HCT116 (cell line): ENCODE measurements around the gene HINT1. TPM values are rescaled to one million over a fixed set of nuclear protein-coding genes. Genes with fewer than 3 reads are reported as not detected.

Experiments used
- ATAC-seq: fragments of 200-7000 bp; cut with Tn5 transposase; 2 replicates; pipeline ENCODE4 v1.9.1; 2020; ENCODE audit warnings: mild to moderate bottlenecking, moderate library complexity
- BruUV-seq: library from RNA; stranded (reverse); fragments of 400-500 nt; replicated peaks from 2 replicates; lab custom pipeline; 2021; lab: Mats Ljungman, UMichigan
- CTCF ChIA-PET: fragments of 300-600 bp; sonication (Branson Sonifier 250); formaldehyde crosslinking; loops from one replicate; lab custom pipeline; 2021; ENCODE audit warnings: antibody characterized with exemption; lab: Charles Lee
- POLR2A ChIA-PET: fragments of 300-600, 350-600 bp; sonication (Branson Sonifier 250); formaldehyde crosslinking; loops from one replicate; lab custom pipeline; 2021; ENCODE audit warnings: antibody characterized with exemption; lab: Charles Lee
- RAD21 ChIA-PET, 2 experiments: fragments of 300-600 bp; sonication (Branson Sonifier 250); formaldehyde crosslinking; loops; one replicate each; lab custom pipeline; 2023; ENCODE audit warnings: low total read pairs in 2 of 2; ENCODE audit not compliant: uncharacterized antibody in 2 of 2, unreplicated experiment in 2 of 2, low non-redundant PET in 1 of 2; lab: Charles Lee
- DNase-seq: peaks from one replicate; pipeline ENCODE4 v3.0.0-alpha.2; 2010; ENCODE audit warnings: low read depth, low spot score
- H2AFZ ChIP-seq: fragments of 200-600 bp; shearing (Covaris generic), sonication (generic); 2 replicates; pipeline ENCODE4 v1.6.1; 2017; ENCODE audit warnings: low read depth, mixed run types, mixed read lengths, antibody characterized with exemption, low read length; ENCODE audit not compliant: poor library complexity, severe bottlenecking
- H3K27ac ChIP-seq: 2 replicates; pipeline ENCODE4 v1.5.1; 2012; ENCODE audit warnings: low read depth, low read length
- H3K27me3 ChIP-seq: fragments of 200-600 bp; sonication (generic); 2 replicates; pipeline ENCODE4 v1.6.1; 2016; ENCODE audit warnings: mixed run types, low read length, mixed read lengths; ENCODE audit not compliant: insufficient read depth
- H3K36me3 ChIP-seq, 2 experiments: fragments of 200-500 bp in 1 of 2; fragments of 200-600 bp in 1 of 2; sonication (Bioruptor generic) in 1 of 2; sonication (generic) in 1 of 2; 2 replicates each; pipeline versions ENCODE4 v1.5.1 to v1.6.1; 2014 to 2016; ENCODE audit warnings: low read length in 2 of 2, inconsistent platforms in 1 of 2, mixed read lengths in 1 of 2, mixed run types in 1 of 2; ENCODE audit not compliant: insufficient read depth in 2 of 2, control insufficient read depth in 1 of 2
- H3K4me1 ChIP-seq, 2 experiments: fragments of 200-600 bp in 1 of 2; sonication (generic) in 1 of 2; 2 replicates each; pipeline versions ENCODE4 v1.5.1 to v1.6.1; 2012 to 2017; ENCODE audit warnings: low read length in 2 of 2, inconsistent platforms in 1 of 2, mild to moderate bottlenecking in 1 of 2, mixed read lengths in 1 of 2, mixed run types in 1 of 2, moderate library complexity in 1 of 2; ENCODE audit not compliant: insufficient read depth in 2 of 2, control insufficient read depth in 1 of 2
- H3K4me2 ChIP-seq: fragments of 200-600 bp; sonication (generic); 2 replicates; pipeline ENCODE4 v1.6.1; 2017; ENCODE audit warnings: mixed run types, low read length, mixed read lengths
- H3K4me3 ChIP-seq, 2 experiments: fragments of 200-600 bp in 1 of 2; sonication (generic) in 1 of 2; replicated peaks in 1 of 2; 2 replicates each; pipeline ENCODE4 v1.5.1; 2011 to 2016; ENCODE audit warnings: low read length in 2 of 2, control low read depth in 1 of 2, low read depth in 1 of 2, mild to moderate bottlenecking in 1 of 2, mixed read lengths in 1 of 2, mixed run types in 1 of 2
- H3K79me2 ChIP-seq: fragments of 200-600 bp; sonication (generic); 2 replicates; pipeline ENCODE4 v1.6.1; 2017; ENCODE audit warnings: mild to moderate bottlenecking, mixed run types, low read length, moderate library complexity, mixed read lengths; ENCODE audit not compliant: insufficient read depth
- H3K9ac ChIP-seq: fragments of 200-600 bp; sonication (generic); 2 replicates; pipeline ENCODE4 v1.6.1; 2016; ENCODE audit warnings: low read length, mixed read lengths
- H3K9me2 ChIP-seq: fragments of 200-600 bp; sonication (generic), shearing (Covaris generic); 2 replicates; pipeline ENCODE4 v1.6.1; 2017; ENCODE audit warnings: mixed run types, mild to moderate bottlenecking, moderate library complexity; ENCODE audit not compliant: insufficient read depth
- H3K9me3 ChIP-seq, 2 experiments: fragments of 200-500 bp in 1 of 2; fragments of 200-600 bp in 1 of 2; sonication (Bioruptor generic) in 1 of 2; sonication (generic) in 1 of 2; 2 replicates each; pipeline ENCODE4 v1.6.1; 2014 to 2017; ENCODE audit warnings: low read length in 2 of 2, mixed read lengths in 2 of 2, inconsistent platforms in 1 of 2, low read depth in 1 of 2, mild to moderate bottlenecking in 1 of 2, mixed run types in 1 of 2, moderate library complexity in 1 of 2; ENCODE audit not compliant: control insufficient read depth in 1 of 2, insufficient read depth in 1 of 2
- H4K20me1 ChIP-seq: fragments of 200-600 bp; sonication (generic), shearing (Covaris generic); 2 replicates; pipeline ENCODE4 v1.6.1; 2017; ENCODE audit warnings: mixed run types, mild to moderate bottlenecking, moderate library complexity; ENCODE audit not compliant: insufficient read depth
- ATF3 ChIP-seq: IDR thresholded peaks from 2 replicates; pipeline ENCODE4 v1.6.1; 2012
- CBX3 ChIP-seq: IDR thresholded peaks from 2 replicates; pipeline ENCODE4 v1.6.1; 2012; ENCODE audit warnings: low read depth
- CEBPB ChIP-seq: IDR thresholded peaks from 2 replicates; pipeline ENCODE4 v1.6.1; 2012; ENCODE audit warnings: low read depth
- CTCF ChIP-seq, 3 experiments: fragments of 200-600 bp in 1 of 3; sonication (generic) in 1 of 3; IDR thresholded peaks in 2 of 3; conservative IDR thresholded peaks in 1 of 3; 2 replicates each; pipeline ENCODE4 v1.5.1; 2012 to 2017; ENCODE audit warnings: low read depth in 2 of 3, low read length in 2 of 3, antibody characterized with exemption in 1 of 3, borderline replicate concordance in 1 of 3, control low read depth in 1 of 3, mild to moderate bottlenecking in 1 of 3, mixed read lengths in 1 of 3, mixed run types in 1 of 3, moderate library complexity in 1 of 3; ENCODE audit not compliant: insufficient read depth in 1 of 3
- EGR1 ChIP-seq: IDR thresholded peaks from 2 replicates; pipeline ENCODE4 v1.6.1; 2012; ENCODE audit warnings: low read depth
- ELF1 ChIP-seq: IDR thresholded peaks from 2 replicates; pipeline ENCODE4 v1.6.1; 2012; ENCODE audit warnings: low read depth, borderline replicate concordance
- EZH2phosphoT487 ChIP-seq: fragments of 200-600 bp; IDR thresholded peaks from 2 replicates; pipeline ENCODE4 v1.6.1; 2018; ENCODE audit warnings: antibody characterized with exemption, borderline replicate concordance
- FOSL1 ChIP-seq: IDR thresholded peaks from 2 replicates; pipeline ENCODE4 v1.6.1; 2012; ENCODE audit warnings: low read depth
- JUND ChIP-seq: IDR thresholded peaks from 2 replicates; pipeline ENCODE4 v1.6.1; 2012
- MAX ChIP-seq: IDR thresholded peaks from 2 replicates; pipeline ENCODE4 v1.6.1; 2012
- POLR2A ChIP-seq: IDR thresholded peaks from 2 replicates; pipeline ENCODE4 v1.7.0; 2011; ENCODE audit warnings: borderline replicate concordance; ENCODE audit not compliant: insufficient read depth, insufficient read length; ENCODE audit errors: extremely low read depth
- POLR2AphosphoS5 ChIP-seq: IDR thresholded peaks from 2 replicates; pipeline ENCODE4 v1.6.1; 2011; ENCODE audit warnings: mild to moderate bottlenecking, low read depth, low read length, moderate library complexity
- RAD21 ChIP-seq: IDR thresholded peaks from 2 replicates; pipeline ENCODE4 v1.6.1; 2012; ENCODE audit warnings: low read depth, mild to moderate bottlenecking
- REST ChIP-seq: IDR thresholded peaks from 2 replicates; pipeline ENCODE4 v1.6.1; 2012; ENCODE audit warnings: low read depth
- SP1 ChIP-seq: IDR thresholded peaks from 2 replicates; pipeline ENCODE4 v1.6.1; 2012; ENCODE audit warnings: low read depth
- SRF ChIP-seq: IDR thresholded peaks from 2 replicates; pipeline ENCODE4 v1.6.1; 2012; ENCODE audit warnings: low read depth
- ZBTB33 ChIP-seq: IDR thresholded peaks from 2 replicates; pipeline ENCODE4 v1.6.1; 2011; ENCODE audit warnings: mild to moderate bottlenecking, low read length, moderate library complexity; ENCODE audit not compliant: insufficient replicate concordance; ENCODE audit errors: extremely low read depth
- intact Hi-C: fragments of 100-400 bp; cut with micrococcal nuclease; formaldehyde crosslinking; loops from 2 replicates; pipeline ENCODE4 v1.10.0; 2022
- total RNA-seq: library from RNA; stranded (reverse); gene quantifications from one replicate; pipeline ENCODE4 v1.2.1, GENCODE V29; 2021; ENCODE audit not compliant: unreplicated experiment

HINT1 gene
- total RNA-seq, 1 experiment from 2014 or later = 222 TPM

GRCh38 chr5:131160134-131160533 is 4.9 kb downstream of the HINT1 start:
- H3K9ac ChIP-seq = no peak overlapping the region
- H3K36me3 ChIP-seq = peaks cover 35 to 36% of the 10 kb centered on the region in 2 experiments
- peaks cover 4 to 6% of the 10 kb centered on the region in 2 experiments; a peak in 3 of 4 replicates for H3K4me1 ChIP-seq
- ChIA-PET CTCF (no interaction called here), POLR2A (no interaction called here), RAD21 (no interaction called here)
- ATAC-seq = no peak
- no peak overlapping the region for H3K4me3 ChIP-seq
- no peak for DNase-seq
- H3K27me3 ChIP-seq = no peaks in the 10 kb centered on the region
- no peak overlapping the region for H3K4me2 ChIP-seq
- BruUV-seq = no TSS peak
- intact Hi-C loops = no loop called here
- H3K9me3 ChIP-seq = no peaks in the 10 kb centered on the region
- peaks cover 6% of the 10 kb centered on the region; the same call in 1 of the 2 replicates for H4K20me1 ChIP-seq
- no peak overlapping the region for H2AFZ ChIP-seq
- no peak overlapping the region for H3K27ac ChIP-seq
- TF ChIP-seq SRF (no peak), CTCF (IDR thresholded peaks at IDR 0.05 in 2 of 3, conservative IDR thresholded peaks at IDR 0.05 in 1 of 3; ENCODE audit: borderline replicate concordance in 1 of 3, insufficient read depth in 1 of 3, low read depth in 2 of 3, low read length in 2 of 3) (no peak), POLR2AphosphoS5 (no peak), EZH2phosphoT487 (no peak), ELF1 (no peak), MAX (no peak), ZBTB33 (no peak), EGR1 (no peak), ATF3 (no peak), JUND (no peak), CEBPB (no peak), RAD21 (no peak), POLR2A (no peak), SP1 (no peak), REST (no peak), FOSL1 (no peak), CBX3 (no peak)
- H3K9me2 ChIP-seq = no peaks in the 10 kb centered on the region
- peaks cover 59% of the 10 kb centered on the region for H3K79me2 ChIP-seq
